ENCODE data around the gene TMTC1. TPM values are rescaled to one million over a fixed set of nuclear protein-coding genes. Genes with fewer than 3 reads are reported as not detected.

TMTC1 gene
- total and polyA plus RNA-seq, 9 of the 15 experiments (the other 6 are each of a cell fraction or from before 2014, with no cell fraction given), result under 0.01 to 0.18 (median 0.06) TPM; not detected in 2

- FAIRE-seq, result no peak
- CTCF ChIA-PET (ENCODE audit: low intra/inter-chr PET ratio), result no interaction called here
Measured at GRCh38 chr12:29582677-29583272, 201.0 kb downstream of the TMTC1 start.

More at GRCh38 chr12:29582677-29583272, 201.0 kb downstream of the TMTC1 start:
- Histone ChIP-seq H3K4me3 (no peak overlapping the region), H3K9ac (ENCODE audit: insufficient read depth in 1 of 2, low read depth in 2 of 2, low read length in 2 of 2) (no peak overlapping the region), H3K27ac (ENCODE audit: extremely low read depth, low read depth, low read length) (no peak overlapping the region), H3K9me1 (ENCODE audit: control insufficient read depth, insufficient read depth, low read length) (no peaks in the 10 kb centered on the region), H3K4me1 (replicated peaks in 1 of 2; ENCODE audit: control insufficient read depth in 2 of 2, insufficient read depth in 2 of 2, low read length in 2 of 2) (no peaks in the 10 kb centered on the region), H3K27me3 (ENCODE audit: control insufficient read depth in 2 of 2, insufficient read depth in 2 of 2, low read length in 2 of 2) (no peaks in the 10 kb centered on the region), H3K36me3 (ENCODE audit: control insufficient read depth, insufficient read depth, low read length) (no peaks in the 10 kb centered on the region), H3K4me2 (ENCODE audit: insufficient read depth, low read length) (no peak overlapping the region), H3K9me3 (replicated peaks; ENCODE audit: control insufficient read depth, insufficient read depth, low read depth, low read length) (no peaks in the 10 kb centered on the region), H3K79me2 (ENCODE audit: control insufficient read depth, insufficient read depth, low read length) (no peaks in the 10 kb centered on the region), H4K20me1 (replicated peaks; ENCODE audit: control insufficient read depth, insufficient read depth, low read length) (no peaks in the 10 kb centered on the region), H2AFZ (ENCODE audit: low read depth, low read length) (no peak overlapping the region)
- TF ChIP-seq POLR2B (IDR thresholded peaks at IDR 0.05; ENCODE audit: low read depth, partially characterized antibody) (no peak), ZNF444 (CRISPR knock-in tag; IDR thresholded peaks at IDR 0.05) (no peak), SIN3A (IDR thresholded peaks at IDR 0.05; ENCODE audit: borderline replicate concordance in 2 of 2, control insufficient read depth in 1 of 2, low read depth in 2 of 2, low read length in 2 of 2) (no peak), MBD2 (IDR thresholded peaks at IDR 0.05; ENCODE audit: borderline replicate concordance, low read depth) (no peak), HIVEP1 (CRISPR knock-in tag; IDR thresholded peaks at IDR 0.05) (no peak), PREB (CRISPR knock-in tag; IDR thresholded peaks at IDR 0.05) (no peak), ZNF324 (CRISPR knock-in tag; IDR thresholded peaks at IDR 0.05) (no peak), MTA1 (IDR thresholded peaks at IDR 0.05; ENCODE audit: borderline replicate concordance) (no peak), EHMT2 (IDR thresholded peaks at IDR 0.05) (no peak), ZKSCAN1 (IDR thresholded peaks at IDR 0.05; ENCODE audit: low read depth, low read length) (no peak), TAF15 (IDR thresholded peaks at IDR 0.05; ENCODE audit: low read depth, low read length) (no peak), ZNF124 (CRISPR knock-in tag; IDR thresholded peaks at IDR 0.05) (no peak), GTF2E2 (tag; IDR thresholded peaks at IDR 0.05) (no peak), PHF20 (IDR thresholded peaks at IDR 0.05; ENCODE audit: partially characterized antibody) (no peak), PRPF4 (IDR thresholded peaks at IDR 0.05; ENCODE audit: insufficient read depth, low read depth, low read length, poor library complexity, severe bottlenecking) (no peak), EGR1 (conservative IDR thresholded peaks at IDR 0.05) (no peak), ELF2 (CRISPR knock-in tag; IDR thresholded peaks at IDR 0.05) (no peak), MAX (CRISPR knock-in tag; IDR thresholded peaks at IDR 0.05) (no peak), ADNP (tag; IDR thresholded peaks at IDR 0.05) (no peak), E2F5 (CRISPR knock-in tag; IDR thresholded peaks at IDR 0.05) (no peak)
- DNase-seq (ENCODE audit: extremely low read depth in 1 of 4, low spot score in 3 of 4) (no peak), ATAC-seq (no peak)
- BruUV-seq (replicated peaks), result no TSS peak
- POLR2A ChIA-PET, result no interaction called here
- intact Hi-C loops (cut with micrococcal nuclease), result no loop called here
- WGBS (ENCODE audit: insufficient coverage, low coverage, missing lambda C conversion rate), result 0% methylated on average over 4 of the region's 4 CpGs
- in situ Hi-C loops (cut with MboI), result no loop called here

Data from K562 (cell line).